ENCODE results near the gene GSTM4.
"Not testable (repeated sequence)": the region's sequence is repeated elsewhere in the genome, so short reads cannot be mapped to it uniquely, and the experiment has no call there.

GSTM4 gene

GRCh38 chr1:109669246-109669948 lies 13.5 kb downstream of the GSTM4 start:
- no peak for DNase-seq

- DNase-seq: not testable (repeated sequence)
These were observed 14.0 kb downstream of the GSTM4 start for GRCh38 chr1:109669949-109670302.

- no peak for DNase-seq
These were observed 15.2 kb downstream of the GSTM4 start for GRCh38 chr1:109671067-109671466.

GRCh38 chr1:109673861-109674260 lies 18.0 kb downstream of the GSTM4 start:
- DNase-seq: not testable (repeated sequence)

DNA sequence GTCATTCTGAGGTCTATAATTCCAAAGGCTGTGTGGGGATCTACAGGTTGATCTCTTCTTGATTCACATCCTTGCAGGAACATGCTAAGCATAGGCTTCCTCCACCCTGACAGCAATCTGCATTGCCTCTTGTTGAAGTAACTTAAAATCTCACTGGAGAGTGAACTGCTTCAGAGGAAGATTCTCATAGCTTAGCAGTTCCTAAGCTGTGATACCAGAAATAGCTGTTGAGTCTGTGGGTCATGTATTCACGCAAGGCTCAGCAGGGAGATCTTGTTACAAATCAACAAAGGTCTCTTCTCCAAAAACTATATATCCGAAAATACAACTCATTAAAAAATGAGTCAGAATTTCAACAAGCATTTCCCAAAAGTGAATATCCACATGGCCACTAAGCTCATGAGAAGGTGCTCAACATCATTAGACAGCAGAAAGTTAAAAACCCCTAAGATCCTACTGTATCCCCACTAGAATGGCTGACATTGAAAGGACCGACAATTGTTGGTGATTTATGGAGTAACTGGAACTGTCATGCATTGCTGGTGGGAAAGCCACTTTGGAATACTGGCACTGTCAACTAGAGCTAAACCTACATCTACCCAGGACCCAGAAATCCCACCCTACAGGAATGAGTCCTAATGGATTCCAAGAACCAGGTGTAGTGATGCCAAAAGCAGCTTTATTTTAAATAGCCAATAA lies 20.9 kb downstream of the GSTM4 start:
- not testable (repeated sequence) for DNase-seq

GRCh38 chr1:109677459-109677858 lies 21.6 kb downstream of the GSTM4 start:
- no peak for DNase-seq

GRCh38 chr1:109678637-109679036 lies 22.7 kb downstream of the GSTM4 start:
- not testable (repeated sequence) for DNase-seq

GRCh38 chr1:109684777-109685176 lies 28.9 kb downstream of the GSTM4 start:
- DNase-seq: not testable (repeated sequence)

DNA sequence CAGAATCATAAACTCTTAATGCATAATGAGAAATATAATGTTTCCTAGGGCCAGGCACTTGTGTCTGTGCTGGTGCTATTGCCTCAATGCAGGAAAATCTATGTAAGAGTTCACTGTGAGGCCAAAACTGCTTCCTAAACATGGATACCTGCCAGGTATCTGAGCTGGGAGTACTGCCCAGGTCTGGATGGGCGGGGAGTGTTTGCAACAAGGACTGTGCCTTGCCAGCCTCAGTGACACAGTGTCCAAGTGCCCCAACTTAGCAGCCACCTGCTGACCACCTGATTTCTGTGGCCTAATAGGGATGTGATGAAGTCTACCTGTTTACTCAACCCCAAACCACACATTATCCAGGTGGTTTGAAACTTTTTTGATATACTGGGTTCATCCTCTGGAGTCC lies 29.5 kb downstream of the GSTM4 start:
- DNase-seq: peak in 1 of 14 donors; percentile 65

DNA sequence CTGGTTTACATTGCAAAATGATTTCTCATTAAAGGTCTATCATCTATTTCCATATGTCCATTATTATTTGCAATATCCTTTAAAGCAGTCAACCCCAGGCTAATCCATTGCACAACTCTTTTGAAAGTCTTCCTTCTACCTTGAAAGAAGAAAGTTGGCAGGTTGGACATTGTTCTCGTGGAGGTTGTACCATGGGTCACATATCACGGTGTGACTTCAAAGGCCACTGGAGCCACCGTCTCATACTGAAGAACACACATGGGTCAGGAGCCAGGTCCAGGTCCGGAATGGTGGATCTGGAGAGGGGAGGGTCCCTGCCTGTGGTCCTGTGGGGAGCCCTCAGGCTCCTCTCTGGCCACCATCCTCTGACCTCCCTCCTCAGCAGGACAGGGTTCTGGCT lies 30.0 kb downstream of the GSTM4 start:
- not testable (repeated sequence) for DNase-seq

DNA sequence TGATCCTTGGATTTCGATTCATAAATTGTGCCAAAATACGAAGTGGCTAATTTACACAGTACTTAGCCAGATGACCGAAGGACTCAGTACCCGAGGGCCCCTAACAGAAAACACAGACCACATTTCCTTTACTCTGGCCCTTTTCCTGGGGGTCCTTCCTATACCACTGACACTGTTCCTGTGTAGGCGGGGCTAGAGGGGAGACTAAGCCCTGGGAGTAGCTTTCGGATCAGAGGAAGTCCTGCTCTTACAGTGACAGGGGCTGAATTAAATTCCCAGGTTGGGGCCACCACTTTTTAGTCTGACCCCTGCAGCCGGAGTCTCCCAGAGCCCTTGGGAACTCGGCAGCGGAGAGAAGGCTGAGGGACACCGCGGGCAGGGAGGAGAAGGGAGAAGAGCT lies 31.2 kb downstream of the GSTM4 start:
- DNase-seq: not testable (repeated sequence)

- DNase-seq: peak in 4 of 14 donors; percentile 33 to 77 (median 48)
These were observed 32.0 kb downstream of the GSTM4 start, which contains the start of gene GSTM1 for GRCh38 chr1:109687641-109688499. Gene GSTM1 (plus strand): TSS chr1:109687817. CDS start chr1:109687874, 57 bp downstream.

DNA sequence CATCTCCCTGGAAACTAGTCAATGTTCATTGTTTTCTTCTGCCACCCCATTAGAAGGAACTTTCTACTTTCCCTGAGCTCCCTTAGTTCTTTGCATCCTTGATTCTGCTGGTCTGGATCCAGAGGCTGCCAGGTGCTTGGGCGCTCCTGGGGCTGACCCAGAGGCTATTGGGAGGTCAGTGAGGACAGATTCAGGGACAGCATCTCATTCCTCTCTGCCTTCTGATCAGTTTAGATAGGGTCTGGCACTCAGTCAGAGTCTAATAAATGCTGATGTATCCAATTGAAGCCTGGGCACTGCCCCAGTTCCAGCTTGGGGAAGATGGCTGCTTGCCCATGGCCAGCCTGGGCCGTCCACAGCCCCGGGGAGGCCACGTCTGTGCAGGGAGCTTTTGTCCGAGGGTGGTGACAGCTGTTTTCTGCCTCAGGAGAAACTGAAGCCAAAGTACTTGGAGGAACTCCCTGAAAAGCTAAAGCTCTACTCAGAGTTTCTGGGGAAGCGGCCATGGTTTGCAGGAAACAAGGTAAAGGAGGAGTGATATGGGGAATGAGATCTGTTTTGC lies 34.0 kb downstream of the GSTM4 start:
- DNase-seq: peak in 1 of 14 donors; percentile 12

GRCh38 chr1:109691759-109692158 lies 35.9 kb downstream of the GSTM4 start:
- peak in 1 of 14 donors; percentile 26 for DNase-seq

- not testable (repeated sequence) for DNase-seq
These were observed 38.5 kb downstream of the GSTM4 start for GRCh38 chr1:109694400-109694799.

DNA sequence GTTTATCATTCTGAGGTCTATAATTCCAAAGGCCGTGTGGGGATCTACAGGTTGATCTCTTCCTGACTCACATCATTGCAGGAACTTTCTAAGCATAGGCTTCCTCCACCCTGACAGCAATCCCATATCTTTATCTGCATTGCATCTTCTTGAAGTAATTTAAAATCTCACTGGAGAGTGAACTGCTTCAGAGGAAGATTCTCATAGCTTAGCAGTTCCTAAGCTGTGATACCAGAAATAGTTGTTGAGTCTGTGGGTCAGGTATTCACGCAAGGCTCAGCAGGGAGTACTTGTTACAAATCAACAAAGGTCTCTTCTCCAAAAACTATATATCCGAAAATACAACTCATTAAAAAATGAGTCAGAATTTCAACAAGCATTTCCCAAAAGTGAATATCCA lies 39.2 kb downstream of the GSTM4 start:
- not testable (repeated sequence) for DNase-seq

- no peak for DNase-seq
These were observed 41.2 kb downstream of the GSTM4 start for GRCh38 chr1:109697066-109697465.

DNA sequence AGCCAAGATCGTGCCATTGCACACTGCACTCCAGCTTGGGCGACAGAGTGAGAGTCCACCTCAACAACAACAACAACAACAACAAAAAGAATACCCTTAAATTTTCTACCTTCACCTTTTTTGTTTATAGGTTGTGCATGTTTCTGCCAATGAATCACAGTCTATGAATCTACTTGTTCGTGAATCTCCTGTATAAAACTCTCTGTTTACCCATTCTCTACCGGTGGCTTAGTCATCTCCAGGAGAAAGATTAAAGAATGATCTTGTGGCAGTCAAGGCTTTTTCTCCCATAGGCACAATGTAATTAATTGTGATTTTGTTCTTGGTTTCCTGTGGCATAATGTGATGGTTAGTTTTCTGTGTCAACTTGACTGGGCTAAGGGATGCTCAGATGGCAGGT lies 42.0 kb downstream of the GSTM4 start:
- not testable (repeated sequence) for DNase-seq

- DNase-seq: not testable (repeated sequence)
These were observed 47.0 kb downstream of the GSTM4 start for GRCh38 chr1:109702940-109703339.

- no peak for DNase-seq
These were observed 48.3 kb downstream of the GSTM4 start for GRCh38 chr1:109704173-109704572.

DNA sequence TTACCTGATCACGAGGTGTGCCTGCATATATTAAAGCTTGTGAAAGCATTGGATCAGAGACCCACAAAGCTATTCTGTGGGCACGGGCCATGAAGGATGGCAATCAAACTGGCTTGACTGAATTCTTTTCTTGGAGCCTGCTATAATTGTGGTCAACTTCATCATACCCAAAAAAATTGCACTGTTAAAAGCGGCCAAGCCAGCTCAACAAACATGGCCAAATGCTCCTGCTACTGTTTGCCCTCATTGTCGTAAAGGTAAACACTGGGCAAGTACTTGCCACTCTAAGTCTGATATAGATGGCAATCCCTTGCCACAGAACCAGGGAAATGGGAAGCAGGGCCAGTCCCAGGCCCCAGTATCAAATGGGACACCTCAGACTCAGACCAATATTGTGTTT lies 49.5 kb downstream of the GSTM4 start:
- DNase-seq: no peak

GRCh38 chr1:109708949-109709348 lies 53.0 kb downstream of the GSTM4 start:
- DNase-seq: not testable (repeated sequence)

GRCh38 chr1:109709822-109710221 lies 53.9 kb downstream of the GSTM4 start:
- peak in 1 of 14 donors; percentile 87 for DNase-seq
